ENCODE results near the gene FLYWCH1. TPM values are rescaled to one million over a fixed set of nuclear protein-coding genes. Genes with fewer than 3 reads are reported as not detected.

FLYWCH1 gene
- total RNA-seq, 1 donor from 2014 or later = 74.3 TPM

DNA sequence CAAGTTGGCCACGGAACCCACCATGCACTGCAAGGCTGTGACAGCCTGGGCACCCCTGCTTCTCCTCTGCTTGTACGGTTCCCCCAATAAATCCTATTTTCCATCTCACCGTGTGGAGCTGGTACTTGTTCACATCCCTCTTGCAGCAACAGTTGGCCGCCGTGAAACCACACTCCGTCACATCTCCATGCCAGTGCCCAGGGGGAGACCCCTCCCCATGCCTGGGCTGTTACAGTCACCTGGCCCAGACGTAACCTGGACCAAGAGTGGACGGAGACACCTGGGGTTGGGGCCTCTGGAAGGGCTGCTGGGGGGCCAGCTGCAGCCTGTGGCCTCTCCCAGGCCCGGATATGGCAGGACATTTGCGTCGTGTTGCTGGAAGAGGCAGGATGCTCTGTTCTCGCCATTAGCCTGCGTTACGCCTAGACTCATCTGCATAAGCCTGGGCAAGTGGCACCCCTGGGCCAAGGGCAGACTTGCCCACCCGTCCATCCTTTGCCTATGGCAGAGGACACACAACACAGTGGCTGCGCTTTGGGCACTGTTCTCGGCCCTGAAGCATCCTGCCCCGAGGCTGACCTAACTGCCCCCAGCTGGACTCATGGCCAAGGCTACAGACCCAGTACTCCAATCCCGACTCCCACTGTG is 38.1 kb downstream of the FLYWCH1 start:
- intact Hi-C loops (cut with micrococcal nuclease) = no loop called here

GRCh38 chr16:2950353-2950724 is 38.6 kb downstream of the FLYWCH1 start:
- intact Hi-C loops (cut with micrococcal nuclease) = no loop called here

- intact Hi-C loops (cut with micrococcal nuclease) = no loop called here
Observed at GRCh38 chr16:2950773-2951172, 39.0 kb downstream of the FLYWCH1 start.

DNA sequence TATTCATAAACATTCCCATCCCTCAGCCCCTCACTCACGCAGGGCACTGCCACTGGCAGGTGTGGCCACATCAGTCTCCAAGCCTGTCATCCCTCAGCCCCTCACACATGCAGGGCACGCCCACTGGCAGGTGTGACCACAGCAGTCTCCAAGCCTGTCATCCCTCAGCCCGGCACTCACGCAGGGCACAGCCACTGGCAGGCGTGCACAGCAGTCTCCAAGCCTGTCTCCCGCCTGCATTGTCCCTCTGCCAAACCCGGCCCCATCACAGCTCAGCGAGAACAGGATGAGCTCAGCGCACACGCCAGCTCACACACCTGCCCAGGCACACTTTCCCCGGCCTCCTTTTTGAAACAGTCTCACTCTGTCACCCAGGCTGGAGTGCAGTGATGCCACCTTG is 40.9 kb downstream of the FLYWCH1 start:
- intact Hi-C loops (cut with micrococcal nuclease) = no loop called here

DNA sequence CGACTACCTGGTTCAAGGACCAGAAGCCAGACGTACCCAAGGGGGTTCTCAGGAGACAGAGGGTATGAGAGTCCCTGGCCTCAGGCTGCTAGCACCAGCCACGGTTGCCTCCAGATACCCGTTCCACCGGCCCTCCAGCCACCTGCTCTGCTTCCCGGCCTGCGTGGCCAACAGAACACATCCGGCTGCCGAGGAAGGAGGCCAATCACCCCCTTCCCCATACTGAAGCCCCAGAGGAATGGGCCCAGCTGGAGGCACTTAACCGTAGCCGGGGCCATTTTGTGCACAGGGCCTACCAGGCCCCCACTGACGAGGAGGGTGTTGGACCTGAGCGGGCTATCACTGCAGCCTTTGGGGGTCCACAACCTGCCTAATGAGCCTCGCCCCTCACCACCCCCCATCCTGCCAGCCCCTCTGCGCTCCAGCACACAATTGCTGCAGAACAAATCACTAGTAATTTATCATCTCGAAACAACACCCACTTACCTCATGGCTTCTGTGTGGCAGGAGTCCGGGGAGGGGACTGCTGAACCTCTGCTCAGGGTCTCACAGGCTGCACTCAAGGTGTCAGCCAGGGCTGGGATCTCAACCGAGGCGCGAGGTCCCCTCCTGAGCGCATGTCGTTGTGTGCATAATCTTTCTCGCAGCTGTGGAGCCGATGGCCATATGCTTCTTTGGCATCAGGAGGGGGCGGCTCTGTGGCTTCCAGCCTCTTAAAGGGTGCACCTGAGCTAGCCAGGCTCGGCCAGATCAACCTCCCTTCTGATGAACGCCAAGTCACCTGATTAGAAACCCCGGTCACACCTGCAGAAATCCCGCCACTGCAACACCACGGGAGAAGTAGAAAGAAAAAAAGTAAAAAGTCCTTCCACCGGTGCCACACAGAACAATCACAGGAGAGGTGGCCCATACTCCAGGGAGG is 42.2 kb downstream of the FLYWCH1 start:
- intact Hi-C loops (cut with micrococcal nuclease) = no loop called here

DNA sequence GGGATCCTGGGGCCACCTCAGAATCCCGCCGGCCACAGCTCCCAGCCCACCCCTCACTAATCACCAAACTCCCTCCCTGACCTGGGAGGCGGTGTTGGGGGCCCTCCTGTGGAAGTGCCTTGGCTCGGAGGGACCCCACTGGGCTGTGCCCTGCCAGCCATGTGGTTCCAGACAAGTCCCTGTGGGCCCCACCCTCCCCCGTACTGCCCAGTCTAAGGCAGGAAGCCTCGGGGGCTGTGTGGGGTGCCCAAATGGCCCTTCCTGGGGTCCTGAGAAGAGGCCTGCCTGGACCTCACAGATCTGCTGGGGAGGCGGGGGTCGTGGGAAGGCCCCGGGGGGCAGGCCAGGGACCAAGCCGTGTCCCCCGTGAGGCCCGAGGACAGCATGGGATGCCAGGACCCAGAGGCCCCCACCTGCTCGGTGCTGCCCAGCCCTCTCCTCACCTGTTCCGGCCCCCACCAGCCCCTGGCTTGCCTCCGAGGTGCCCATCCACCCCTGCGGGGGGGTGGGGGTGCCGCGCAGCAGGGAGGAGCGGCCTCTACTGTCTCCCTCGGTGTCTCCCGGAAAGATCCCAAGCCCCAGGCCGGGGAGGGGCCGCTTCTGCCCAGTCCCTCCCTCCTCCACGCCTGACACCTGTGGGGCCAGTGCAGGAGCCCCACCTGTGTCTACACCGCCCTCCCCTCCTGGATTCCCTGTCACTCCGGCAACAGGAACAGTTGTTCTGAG is 43.1 kb downstream of the FLYWCH1 start:
- intact Hi-C loops (cut with micrococcal nuclease) = no loop called here

DNA sequence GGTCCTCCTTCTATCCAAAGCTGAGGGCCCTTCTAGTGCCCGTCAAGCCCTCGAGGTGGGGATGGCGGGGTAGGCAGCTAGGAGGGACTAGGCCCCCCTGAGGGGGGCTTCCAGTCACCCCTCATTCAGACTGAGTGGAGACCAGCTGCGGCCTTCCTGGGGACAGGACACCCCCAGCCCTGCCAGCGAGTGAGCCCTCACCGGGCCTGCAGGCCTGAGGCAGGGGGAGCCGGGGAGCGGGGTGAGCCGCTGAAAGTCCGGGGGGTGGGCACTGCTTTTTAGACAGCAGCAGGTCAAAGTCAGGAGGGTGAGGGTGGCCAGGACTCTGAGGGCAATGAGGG is 43.7 kb downstream of the FLYWCH1 start:
- intact Hi-C loops (cut with micrococcal nuclease) = no loop called here

- intact Hi-C loops (cut with micrococcal nuclease) = no loop called here
Observed at GRCh38 chr16:2955779-2956578, 44.2 kb downstream of the FLYWCH1 start.

DNA sequence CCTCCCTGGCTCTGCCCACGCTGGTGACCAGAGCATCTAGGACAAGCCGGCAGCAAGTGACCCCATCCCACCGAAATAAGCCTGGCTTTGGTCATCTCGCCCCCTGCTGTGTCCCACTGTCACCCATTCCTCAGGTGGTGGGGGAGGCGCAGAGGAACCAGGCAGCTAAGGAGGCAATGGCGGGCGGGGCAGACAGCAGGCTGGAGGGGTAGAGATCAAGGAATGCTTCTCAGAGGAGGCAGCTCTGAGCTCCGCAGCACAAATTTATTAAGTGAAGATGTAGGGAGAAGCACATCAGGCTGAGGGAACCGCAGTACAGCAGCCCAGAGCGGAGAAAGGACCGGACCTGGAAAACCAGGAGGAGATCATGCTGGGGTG is 44.8 kb downstream of the FLYWCH1 start:
- intact Hi-C loops (cut with micrococcal nuclease) = no loop called here

DNA sequence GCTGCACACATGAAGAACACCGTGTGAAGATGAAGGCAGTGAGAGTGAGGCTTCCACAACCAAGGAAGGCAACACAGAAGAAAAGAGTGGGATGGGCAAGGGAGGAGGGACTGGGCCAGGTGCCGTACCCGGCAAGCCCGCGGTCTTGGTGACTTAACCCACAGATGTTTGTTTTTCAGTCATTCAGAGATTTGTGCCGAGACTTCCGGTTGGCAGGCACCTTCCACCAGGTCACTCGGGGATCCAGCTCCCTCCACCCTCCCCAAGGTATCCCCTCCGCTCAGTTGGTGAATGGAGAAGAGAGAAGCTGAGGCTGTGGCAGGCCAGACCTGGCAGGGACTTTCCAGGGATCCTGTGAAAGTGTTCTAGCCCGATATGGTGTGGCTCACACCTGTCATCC is 47.5 kb downstream of the FLYWCH1 start:
- intact Hi-C loops (cut with micrococcal nuclease) = no loop called here

- intact Hi-C loops (cut with micrococcal nuclease) = no loop called here
Observed at GRCh38 chr16:2960183-2961010, 48.7 kb downstream of the FLYWCH1 start.

- intact Hi-C loops (cut with micrococcal nuclease) = no loop called here
Observed at GRCh38 chr16:2962334-2963073, 50.8 kb downstream of the FLYWCH1 start.

DNA sequence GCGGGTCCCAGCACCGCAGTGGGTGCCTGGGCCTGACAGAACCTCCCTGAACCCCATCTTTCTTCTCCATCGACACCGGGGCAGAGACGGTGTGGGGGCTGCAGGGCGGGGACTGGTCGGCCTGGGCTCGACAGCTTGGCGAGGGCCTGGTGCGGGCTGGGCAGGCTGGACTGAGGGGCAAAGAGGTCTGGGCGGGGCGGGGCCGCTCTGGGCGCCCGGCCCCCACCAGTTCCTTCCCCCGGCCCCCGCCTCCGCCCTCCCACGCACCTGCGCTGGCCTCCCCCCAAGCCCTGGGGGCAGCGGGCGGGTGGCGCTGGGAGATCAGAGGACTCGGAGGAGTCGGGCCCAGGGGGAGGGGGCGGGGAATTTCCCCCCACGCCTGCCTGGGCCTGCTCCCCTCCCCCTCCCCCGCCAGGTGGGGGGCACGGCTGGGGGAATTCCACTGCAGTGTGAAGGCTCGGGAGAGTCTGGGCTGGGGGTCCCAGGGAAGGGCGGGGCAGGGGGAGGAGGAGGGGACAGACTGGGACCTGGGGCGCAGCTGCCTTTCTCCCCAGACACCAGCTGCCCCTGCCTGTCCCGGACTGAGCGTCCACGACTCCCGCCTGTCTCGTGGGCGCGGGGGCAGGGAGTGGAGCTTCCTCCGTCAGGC is 51.5 kb downstream of the FLYWCH1 start:
- intact Hi-C loops (cut with micrococcal nuclease) = no loop called here

DNA sequence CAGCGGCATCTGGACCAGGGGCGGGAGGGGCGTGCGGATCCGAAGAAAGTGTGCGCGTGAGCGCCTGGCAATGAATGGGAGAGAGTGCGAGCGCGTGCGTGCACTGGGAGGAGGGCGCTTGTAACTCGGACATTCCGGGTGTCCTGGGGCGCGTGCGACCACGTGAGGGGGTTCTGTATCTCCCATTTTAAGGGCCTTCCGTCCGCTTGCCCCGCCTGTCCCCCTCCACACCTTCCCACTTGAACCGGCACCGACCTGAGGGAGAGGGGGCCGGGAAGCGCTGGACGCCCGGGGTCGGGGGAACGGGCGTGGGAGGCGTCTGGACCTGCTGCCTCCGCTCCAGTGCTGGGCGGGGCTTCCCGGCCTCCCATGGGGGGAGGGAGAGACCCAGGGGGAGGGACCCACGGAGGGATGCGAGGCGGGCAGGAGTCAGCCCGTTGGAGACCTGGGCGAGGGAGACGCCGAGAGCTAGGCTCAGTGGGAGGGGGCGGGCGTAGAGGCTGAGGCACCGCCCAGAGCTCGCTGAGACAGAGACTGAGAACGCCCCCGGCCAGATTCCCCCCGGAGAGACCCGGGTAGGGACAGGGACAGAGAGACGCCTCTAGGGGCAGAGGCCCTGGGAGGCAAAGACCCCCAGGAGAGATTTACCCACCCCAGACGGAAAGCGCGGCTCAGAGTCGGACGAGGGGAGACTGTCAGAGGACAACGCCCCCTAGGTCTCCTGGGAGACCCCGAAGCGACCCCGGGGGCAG is 52.2 kb downstream of the FLYWCH1 start, which contains the start of gene KREMEN2:
Gene KREMEN2, plus strand, starts transcription at position 553 of the 752 bp plus-strand sequence. CDS start 246 bp downstream, outside the sequence.
- intact Hi-C loops (cut with micrococcal nuclease) = no loop called here

DNA sequence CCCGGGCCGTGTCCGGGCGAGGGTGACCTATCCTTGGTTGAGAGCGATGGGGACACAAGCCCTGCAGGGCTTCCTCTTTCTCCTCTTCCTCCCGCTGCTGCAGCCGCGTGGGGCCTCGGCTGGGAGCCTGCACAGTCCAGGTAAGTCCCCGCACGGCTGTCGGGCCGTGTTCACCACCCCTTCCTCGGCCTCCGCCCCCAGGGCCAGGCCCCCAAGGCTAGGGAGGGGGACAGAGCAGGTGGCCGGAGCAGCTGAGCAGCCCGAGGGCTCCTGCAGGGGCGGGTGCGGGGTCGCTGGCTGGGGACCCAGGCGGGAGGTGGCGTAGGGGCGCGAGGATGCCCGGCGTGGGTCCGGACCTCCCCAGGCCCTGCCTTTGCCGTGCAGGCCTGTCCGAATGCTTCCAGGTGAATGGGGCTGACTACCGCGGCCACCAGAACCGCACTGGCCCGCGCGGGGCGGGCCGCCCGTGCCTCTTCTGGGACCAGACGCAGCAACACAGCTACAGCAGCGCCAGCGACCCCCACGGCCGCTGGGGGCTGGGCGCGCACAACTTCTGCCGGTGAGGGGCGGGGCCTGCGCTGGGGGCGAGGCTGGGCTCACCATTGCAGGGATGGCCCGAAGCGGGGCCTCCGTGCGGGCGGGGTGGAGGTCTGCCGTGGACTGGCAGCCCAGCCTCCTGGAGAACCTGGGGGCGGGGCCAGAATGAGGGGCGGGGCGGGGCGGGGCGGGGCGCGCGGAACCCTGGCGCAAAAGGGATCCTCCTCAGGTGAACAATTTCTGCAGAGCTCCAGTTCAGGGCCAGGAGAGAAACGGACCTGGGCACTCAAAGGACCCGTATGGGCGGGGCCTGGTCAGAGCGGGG is 53.0 kb downstream of the FLYWCH1 start:
- intact Hi-C loops (cut with micrococcal nuclease) = no loop called here

DNA sequence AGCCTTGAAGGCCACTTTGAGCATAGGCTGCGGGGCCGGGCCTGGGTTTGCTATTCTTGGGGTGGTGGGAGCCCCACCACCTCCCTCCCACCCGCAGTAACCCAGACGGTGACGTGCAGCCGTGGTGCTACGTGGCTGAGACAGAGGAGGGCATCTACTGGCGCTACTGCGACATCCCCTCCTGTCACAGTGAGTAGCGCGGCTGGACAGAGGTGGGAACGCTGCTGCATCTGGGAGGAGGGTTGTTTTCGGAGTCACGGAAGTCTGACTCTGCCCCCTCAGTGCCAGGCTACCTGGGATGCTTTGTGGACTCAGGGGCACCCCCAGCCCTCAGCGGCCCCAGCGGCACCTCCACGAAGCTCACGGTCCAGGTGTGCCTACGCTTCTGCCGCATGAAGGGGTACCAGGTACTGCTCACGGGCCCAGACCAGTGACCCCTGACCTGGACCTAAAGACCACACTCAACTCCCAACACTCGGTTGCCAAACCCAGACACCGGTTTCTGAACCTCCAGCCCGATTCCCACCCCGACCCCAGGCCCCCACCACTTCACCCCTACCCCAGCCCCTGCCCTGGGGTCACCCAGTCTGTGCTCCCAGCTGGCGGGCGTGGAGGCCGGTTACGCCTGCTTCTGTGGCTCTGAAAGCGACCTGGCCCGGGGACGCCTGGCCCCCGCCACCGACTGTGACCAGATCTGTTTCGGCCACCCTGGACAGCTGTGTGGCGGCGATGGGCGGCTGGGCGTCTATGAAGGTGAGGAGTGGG is 54.5 kb downstream of the FLYWCH1 start:
- intact Hi-C loops (cut with micrococcal nuclease) = no loop called here

DNA sequence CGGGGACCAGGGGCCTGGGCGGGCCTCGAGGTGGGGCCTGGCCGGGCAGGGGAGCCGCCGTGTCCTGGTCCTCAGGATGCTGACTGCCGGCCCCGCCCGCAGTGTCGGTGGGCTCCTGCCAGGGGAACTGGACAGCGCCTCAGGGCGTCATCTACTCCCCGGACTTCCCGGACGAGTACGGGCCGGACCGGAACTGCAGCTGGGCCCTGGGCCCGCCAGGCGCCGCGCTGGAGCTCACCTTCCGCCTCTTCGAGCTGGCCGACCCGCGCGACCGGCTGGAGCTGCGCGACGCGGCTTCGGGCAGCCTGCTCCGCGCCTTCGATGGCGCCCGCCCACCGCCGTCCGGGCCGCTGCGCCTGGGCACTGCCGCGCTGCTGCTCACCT is 55.1 kb downstream of the FLYWCH1 start:
- intact Hi-C loops (cut with micrococcal nuclease) = no loop called here

Data from T-helper 1 cell treated with Interleukin-12 subunit alpha and Interleukin-12 subunit beta and Interleukin-4 antibody, amounts not matched to agents 30 ng/mL and 1 ng/mL, for 36 hours (primary cell).